GM11168 (cell line): ENCODE measurements around the gene IL33.

Source experiments
- in situ Hi-C: fragments of 300-500 bp; cut with MboI; formaldehyde crosslinking; loops from one replicate; pipeline ENCODE4 v1.12.0; 2022; ENCODE audit warnings: low sequenced_read_pairs; ENCODE audit not compliant: unreplicated experiment

Gene IL33

GRCh38 chr9:6216002-6216401 lies 395 bp downstream of the IL33 start:
- in situ Hi-C loops: no loop called here

- in situ Hi-C loops: no loop called here
Measured at GRCh38 chr9:6216951-6217350, 1.3 kb downstream of the IL33 start.

GRCh38 chr9:6218099-6218502 lies 2.5 kb downstream of the IL33 start:
- in situ Hi-C loops: no loop called here

GRCh38 chr9:6219040-6219439 lies 3.4 kb downstream of the IL33 start:
- in situ Hi-C loops: no loop called here

GRCh38 chr9:6219981-6220380 lies 4.4 kb downstream of the IL33 start:
- in situ Hi-C loops: no loop called here

- in situ Hi-C loops: no loop called here
Measured at GRCh38 chr9:6224393-6225154, 9.0 kb downstream of the IL33 start.

- in situ Hi-C loops: no loop called here
Measured at GRCh38 chr9:6226696-6227095, 11.1 kb downstream of the IL33 start.

GRCh38 chr9:6229186-6229585 lies 13.6 kb downstream of the IL33 start:
- in situ Hi-C loops: no loop called here

GRCh38 chr9:6229619-6230018 lies 14.0 kb downstream of the IL33 start:
- in situ Hi-C loops: no loop called here

GRCh38 chr9:6230037-6230780 lies 14.6 kb downstream of the IL33 start:
- in situ Hi-C loops: no loop called here

- in situ Hi-C loops: no loop called here
Measured at GRCh38 chr9:6232336-6232945, 16.8 kb downstream of the IL33 start.

GRCh38 chr9:6234014-6234413 lies 18.4 kb downstream of the IL33 start:
- in situ Hi-C loops: no loop called here

- in situ Hi-C loops: no loop called here
Measured at GRCh38 chr9:6237267-6237666, 21.7 kb downstream of the IL33 start.

- in situ Hi-C loops: no loop called here
Measured at GRCh38 chr9:6239048-6239461, 23.4 kb downstream of the IL33 start.

GRCh38 chr9:6239694-6240093 lies 24.1 kb downstream of the IL33 start:
- in situ Hi-C loops: no loop called here

- in situ Hi-C loops: no loop called here
Measured at GRCh38 chr9:6243746-6244145, 28.1 kb downstream of the IL33 start.

- in situ Hi-C loops: no loop called here
Measured at GRCh38 chr9:6247266-6247665, 31.7 kb downstream of the IL33 start.

GRCh38 chr9:6268826-6269397 lies 53.3 kb downstream of the IL33 start:
- in situ Hi-C loops: no loop called here

GRCh38 chr9:6270896-6271295 lies 55.3 kb downstream of the IL33 start:
- in situ Hi-C loops: no loop called here

GRCh38 chr9:6271508-6272228 lies 56.1 kb downstream of the IL33 start:
- in situ Hi-C loops: no loop called here
